ENCODE results near the gene ADAMTSL1.

DNA sequence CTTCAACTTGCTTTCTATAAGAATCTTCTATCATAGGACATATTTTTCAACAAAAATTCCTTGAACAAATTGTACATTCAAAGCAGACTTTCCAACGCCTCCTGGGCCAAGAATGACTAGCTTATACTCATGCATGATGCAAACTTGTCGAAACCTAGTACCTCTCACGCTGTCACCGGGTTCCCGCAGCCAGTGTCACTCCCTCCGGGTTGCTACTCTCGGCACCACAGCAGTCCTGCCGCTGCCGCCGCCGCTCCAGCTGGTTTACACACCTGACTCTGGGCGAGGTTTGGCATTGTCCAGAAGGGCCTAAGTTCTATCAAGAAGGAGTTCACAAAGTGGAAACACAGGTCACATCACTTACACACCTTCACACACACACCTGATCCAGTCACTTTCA lies 244.4 kb downstream of the ADAMTSL1 start:
- TF ChIP-seq, protein P1, sequence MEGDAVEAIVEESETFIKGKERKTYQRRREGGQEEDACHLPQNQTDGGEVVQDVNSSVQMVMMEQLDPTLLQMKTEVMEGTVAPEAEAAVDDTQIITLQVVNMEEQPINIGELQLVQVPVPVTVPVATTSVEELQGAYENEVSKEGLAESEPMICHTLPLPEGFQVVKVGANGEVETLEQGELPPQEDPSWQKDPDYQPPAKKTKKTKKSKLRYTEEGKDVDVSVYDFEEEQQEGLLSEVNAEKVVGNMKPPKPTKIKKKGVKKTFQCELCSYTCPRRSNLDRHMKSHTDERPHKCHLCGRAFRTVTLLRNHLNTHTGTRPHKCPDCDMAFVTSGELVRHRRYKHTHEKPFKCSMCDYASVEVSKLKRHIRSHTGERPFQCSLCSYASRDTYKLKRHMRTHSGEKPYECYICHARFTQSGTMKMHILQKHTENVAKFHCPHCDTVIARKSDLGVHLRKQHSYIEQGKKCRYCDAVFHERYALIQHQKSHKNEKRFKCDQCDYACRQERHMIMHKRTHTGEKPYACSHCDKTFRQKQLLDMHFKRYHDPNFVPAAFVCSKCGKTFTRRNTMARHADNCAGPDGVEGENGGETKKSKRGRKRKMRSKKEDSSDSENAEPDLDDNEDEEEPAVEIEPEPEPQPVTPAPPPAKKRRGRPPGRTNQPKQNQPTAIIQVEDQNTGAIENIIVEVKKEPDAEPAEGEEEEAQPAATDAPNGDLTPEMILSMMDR (IDR thresholded peaks at IDR 0.05; ENCODE audit: insufficient read depth, low read depth, low read length): no peak
- TF ChIP-seq EZH2 (IDR thresholded peaks at IDR 0.05; ENCODE audit: insufficient read depth, low read length): no peak

Measured in astrocyte (in vitro differentiated cells and primary cell).